Activated CD4-positive, CD25-positive, alpha-beta regulatory T cell treated with anti-CD3 and anti-CD28 coated beads, Interleukin-2, amount 50 U/mL, for 16 hours (primary cell): ENCODE data around the gene LUC7L2.
"Not testable (repeated sequence)": the region's sequence is repeated elsewhere in the genome, so short reads cannot be mapped to it uniquely, and the experiment has no call there.

Experiments
- DNase-seq: peaks from one replicate; pipeline ENCODE4 v3.0.0-alpha.2; 2020; ENCODE audit warnings: low read depth, low spot score

The LUC7L2 gene

DNA sequence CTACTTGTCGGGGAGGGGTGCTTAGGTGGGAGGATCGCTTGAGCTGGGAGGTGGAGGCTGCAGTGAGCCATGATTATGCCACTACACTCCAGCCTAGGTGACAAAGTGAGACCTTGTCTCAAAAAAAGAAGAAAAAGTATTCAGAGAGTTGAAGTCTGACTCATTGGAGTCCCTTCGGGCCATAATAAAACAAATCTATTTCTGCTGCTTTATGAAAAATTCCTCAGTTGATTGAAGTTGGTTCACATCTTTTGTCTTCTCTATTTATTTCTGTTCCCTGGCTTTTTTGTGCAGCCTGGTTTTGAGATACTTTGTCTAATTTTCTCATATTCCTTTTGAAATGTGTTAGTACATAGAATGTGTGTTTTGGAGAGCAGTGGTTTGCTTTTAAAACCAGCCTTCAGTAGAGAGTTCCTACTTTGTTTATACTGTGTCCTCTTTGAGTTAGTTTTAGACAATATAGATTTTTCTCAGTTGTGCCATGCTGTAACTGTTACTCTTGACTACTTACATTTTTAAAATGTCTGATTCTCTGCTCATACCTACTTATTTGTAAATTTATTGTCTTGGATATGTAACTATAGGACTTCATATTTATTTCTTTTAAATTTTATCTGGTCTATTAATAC, 36.7 kb downstream of the LUC7L2 start:
- no peak for DNase-seq

DNA sequence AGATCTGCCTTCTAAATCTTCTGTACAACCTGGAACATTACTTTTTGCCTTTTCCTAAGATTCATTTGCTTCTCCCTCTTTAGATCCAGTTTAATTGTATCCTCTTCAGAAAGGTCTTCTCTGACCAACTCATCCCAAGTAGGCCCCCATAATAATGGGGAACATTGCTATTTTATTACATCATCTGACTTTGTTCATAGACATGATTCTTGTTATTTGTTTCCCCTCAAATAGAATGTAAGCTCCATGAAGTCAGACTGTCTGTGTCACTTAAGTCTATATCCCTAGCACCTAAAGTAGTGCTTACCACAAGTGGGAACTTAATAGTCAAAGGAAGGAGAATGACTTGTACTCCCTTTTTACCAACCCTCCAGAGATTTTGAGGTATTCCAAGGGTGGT, 37.5 kb downstream of the LUC7L2 start:
- DNase-seq = no peak

GRCh38 chr7:139403601-139404000, 43.9 kb downstream of the LUC7L2 start:
- no peak for DNase-seq

- DNase-seq = no peak
These were observed 47.9 kb downstream of the LUC7L2 start for GRCh38 chr7:139407555-139407954.

- not testable (repeated sequence) for DNase-seq
These were observed 55.2 kb downstream of the LUC7L2 start for GRCh38 chr7:139414743-139415402.

GRCh38 chr7:139416405-139416804, 56.7 kb downstream of the LUC7L2 start:
- DNase-seq = no peak

DNA sequence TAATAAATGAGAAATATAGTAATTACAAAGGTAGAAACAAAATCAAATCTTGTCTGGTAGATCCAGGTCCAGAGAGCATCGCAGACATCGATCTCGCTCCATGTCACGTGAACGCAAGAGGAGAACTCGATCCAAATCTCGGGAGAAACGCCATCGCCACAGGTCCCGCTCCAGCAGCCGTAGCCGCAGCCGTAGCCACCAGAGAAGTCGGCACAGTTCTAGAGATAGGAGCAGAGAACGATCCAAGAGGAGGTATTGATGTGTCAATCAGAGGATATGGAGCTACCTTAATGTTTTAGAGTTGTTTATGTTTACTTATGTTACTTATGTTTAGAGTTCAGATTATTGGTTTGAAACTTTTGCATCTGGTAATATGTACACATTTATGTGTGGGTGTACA, 57.8 kb downstream of the LUC7L2 start:
- no peak for DNase-seq

GRCh38 chr7:139421123-139421522, 61.4 kb downstream of the LUC7L2 start:
- no peak for DNase-seq

GRCh38 chr7:139422126-139422525, 62.4 kb downstream of the LUC7L2 start:
- no peak for DNase-seq

DNA sequence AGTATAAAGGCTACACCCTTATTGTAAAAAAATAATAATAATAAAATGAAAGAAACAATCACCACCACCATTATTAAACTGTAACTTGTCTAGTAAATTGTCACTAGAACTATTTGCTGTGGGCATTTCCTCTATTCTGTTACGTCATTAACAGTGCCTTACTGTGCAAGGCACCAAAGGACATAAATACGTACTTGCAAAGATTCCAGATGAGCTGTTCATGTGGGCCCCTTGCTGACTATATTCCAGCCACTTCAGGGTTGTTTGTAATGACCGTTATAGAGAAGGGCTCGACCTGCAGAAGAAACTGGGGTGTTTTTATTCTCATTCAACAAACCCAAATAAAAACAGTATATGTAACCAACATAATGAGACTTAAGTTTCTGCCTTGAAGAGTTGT, 63.4 kb downstream of the LUC7L2 start:
- DNase-seq = no peak

DNA sequence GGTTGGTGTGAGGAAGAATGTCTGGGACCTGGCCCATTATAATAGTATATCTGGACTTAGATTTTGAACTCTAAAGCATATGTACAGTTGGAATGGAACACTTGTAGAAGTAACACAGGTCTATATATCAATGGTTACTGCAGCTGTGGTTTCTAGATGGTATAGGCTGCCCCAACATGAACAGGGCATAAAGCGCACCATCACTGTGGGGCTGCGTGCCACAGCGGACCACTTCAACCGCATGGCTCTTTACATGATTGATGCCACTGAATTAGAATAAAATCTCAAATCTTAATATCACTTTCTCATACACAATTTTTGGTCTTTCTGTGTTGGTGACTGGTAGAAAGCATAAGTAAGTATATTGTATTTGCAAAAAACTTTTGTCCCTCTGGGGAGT, 64.3 kb downstream of the LUC7L2 start:
- DNase-seq = no peak

- DNase-seq = not testable (repeated sequence)
These were observed 66.0 kb downstream of the LUC7L2 start for GRCh38 chr7:139425701-139426100.

- no peak for DNase-seq
These were observed 66.7 kb downstream of the LUC7L2 start for GRCh38 chr7:139426258-139427028.

DNA sequence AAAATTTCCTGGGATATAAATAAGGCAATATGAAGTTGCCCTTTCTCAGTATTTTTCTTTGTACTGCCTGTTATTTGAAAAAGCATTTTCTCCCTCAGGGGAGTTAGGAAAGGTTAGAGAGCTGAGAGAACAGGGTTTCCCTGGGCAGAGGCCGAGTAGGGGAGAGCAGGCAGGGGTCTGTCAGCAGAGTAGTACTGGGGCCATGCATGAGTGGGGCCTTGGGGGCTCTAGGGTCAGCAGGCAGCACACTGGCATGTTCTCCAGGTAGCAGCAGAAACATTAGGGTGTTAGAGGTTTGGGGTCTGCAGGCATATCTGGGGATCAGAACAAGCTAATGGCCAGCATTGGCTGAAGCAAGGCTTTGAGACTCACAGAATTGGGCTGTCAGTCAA, 67.3 kb downstream of the LUC7L2 start:
- no peak for DNase-seq

GRCh38 chr7:139427788-139428187, 68.1 kb downstream of the LUC7L2 start:
- no peak for DNase-seq

- DNase-seq = not testable (repeated sequence)
These were observed 70.0 kb downstream of the LUC7L2 start for GRCh38 chr7:139429735-139430134.

- DNase-seq = no peak
These were observed 70.7 kb downstream of the LUC7L2 start for GRCh38 chr7:139430443-139430842.

- no peak for DNase-seq
These were observed 71.3 kb downstream of the LUC7L2 start for GRCh38 chr7:139431010-139431409.

DNA sequence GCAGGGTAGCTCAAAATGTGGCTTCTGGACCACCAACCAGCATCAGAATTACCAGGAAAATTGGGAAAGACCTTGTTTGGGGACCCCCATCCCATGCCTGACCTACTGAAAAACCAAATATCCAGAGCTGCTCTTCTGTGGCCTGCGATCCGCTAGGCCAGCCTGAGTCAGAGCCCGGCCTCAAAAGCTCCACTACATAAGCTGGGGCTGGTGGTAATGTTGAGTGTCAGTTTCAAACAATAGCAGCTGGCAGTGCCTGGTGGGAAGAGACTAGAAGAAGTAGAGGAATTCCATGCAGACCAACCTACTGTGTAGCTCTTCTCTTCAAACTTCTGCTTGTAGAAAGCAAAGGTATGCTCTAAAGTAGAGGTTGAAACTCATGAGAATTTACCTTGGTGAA, 71.8 kb downstream of the LUC7L2 start:
- no peak for DNase-seq

- DNase-seq = no peak
These were observed 77.1 kb downstream of the LUC7L2 start for GRCh38 chr7:139436806-139437205.

DNA sequence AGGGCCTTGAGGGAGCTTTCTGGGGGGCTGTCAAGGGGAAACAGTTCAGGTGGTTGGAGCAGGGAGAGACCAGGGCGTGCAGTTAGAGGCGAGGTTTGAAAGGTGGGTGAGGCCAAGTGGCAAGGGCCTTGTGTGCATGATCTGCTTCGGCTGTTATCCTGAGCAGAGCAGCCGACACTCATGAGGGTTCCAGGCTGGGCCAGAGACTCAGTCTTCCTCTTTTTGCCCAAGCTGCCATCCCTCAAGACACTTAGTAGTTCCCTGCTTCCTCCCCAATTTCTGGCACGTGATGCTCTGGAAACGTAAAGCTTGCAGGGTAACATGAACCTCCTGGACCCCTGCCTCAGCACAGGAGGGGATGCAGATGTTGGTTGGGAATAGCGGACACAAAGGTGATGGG, 79.7 kb downstream of the LUC7L2 start:
- DNase-seq = no peak

GRCh38 chr7:139441961-139442360, 82.3 kb downstream of the LUC7L2 start:
- DNase-seq = no peak
